Measurements from ENCODE around the gene HSPA13. TPM values are rescaled to one million over a fixed set of nuclear protein-coding genes. Genes with fewer than 3 reads are reported as not detected.

Gene HSPA13
- total and polyA plus RNA-seq, 2 experiments from 2014 or later, result 17.7 to 39.0 TPM

DNA sequence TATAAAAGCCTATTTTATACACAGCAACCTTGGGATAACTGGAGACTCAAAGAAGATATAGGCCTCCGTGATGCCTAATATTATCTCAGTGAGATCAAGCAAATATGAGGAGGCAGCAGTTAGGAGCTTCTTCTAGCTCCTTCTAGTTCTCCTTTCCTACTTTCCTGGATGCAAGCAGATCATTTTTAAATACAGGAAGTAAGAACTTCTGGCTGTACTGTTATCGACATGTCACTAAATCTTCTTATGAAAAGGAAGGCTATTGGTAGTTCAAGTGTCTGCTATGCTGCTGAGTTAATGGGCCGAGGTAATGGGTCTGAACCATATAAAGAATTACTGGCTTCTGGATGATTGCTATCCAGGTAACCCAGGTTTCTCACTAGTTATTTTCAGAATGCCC is 15.9 kb downstream of the HSPA13 start:
- Mint-ChIP-seq H3K27me3 (ENCODE audit: insufficient read depth, low read depth, poor library complexity) (no peaks in the 10 kb centered on the region), H3K4me3 (no peak overlapping the region), H3K36me3 (ENCODE audit: low read depth) (no peaks in the 10 kb centered on the region), H3K27ac (no peak overlapping the region), H3K4me1 (no peaks in the 10 kb centered on the region), H3K9me3 (no peaks in the 10 kb centered on the region)
- ATAC-seq, result no peak
- DNase-seq (ENCODE audit: low spot score), result no peak
- H4K20me1 ChIP-seq (replicated peaks; ENCODE audit: insufficient read depth), result 0 out of 2 replicates have a peak, but pooled peaks cover under 1% of the 10 kb centered on the region
- no peak overlapping the region for H2AFZ ChIP-seq
- H3K27me3 ChIP-seq (ENCODE audit: insufficient read depth), result no peaks in the 10 kb centered on the region
- no peaks in the 10 kb centered on the region for H3F3A ChIP-seq (replicated peaks; ENCODE audit: low read depth)
- no peaks in the 10 kb centered on the region for H3K79me2 ChIP-seq (replicated peaks; ENCODE audit: insufficient read depth)
- no peak overlapping the region for H3K27ac ChIP-seq (ENCODE audit: low read depth)
- TF ChIP-seq ZNF331 (CRISPR knock-in tag; IDR thresholded peaks at IDR 0.05; ENCODE audit: low read depth), result no peak
- no peak for TF ChIP-seq EZH2phosphoT487 (IDR thresholded peaks at IDR 0.05; ENCODE audit: unreplicated experiment)
- TF ChIP-seq, protein P1, sequence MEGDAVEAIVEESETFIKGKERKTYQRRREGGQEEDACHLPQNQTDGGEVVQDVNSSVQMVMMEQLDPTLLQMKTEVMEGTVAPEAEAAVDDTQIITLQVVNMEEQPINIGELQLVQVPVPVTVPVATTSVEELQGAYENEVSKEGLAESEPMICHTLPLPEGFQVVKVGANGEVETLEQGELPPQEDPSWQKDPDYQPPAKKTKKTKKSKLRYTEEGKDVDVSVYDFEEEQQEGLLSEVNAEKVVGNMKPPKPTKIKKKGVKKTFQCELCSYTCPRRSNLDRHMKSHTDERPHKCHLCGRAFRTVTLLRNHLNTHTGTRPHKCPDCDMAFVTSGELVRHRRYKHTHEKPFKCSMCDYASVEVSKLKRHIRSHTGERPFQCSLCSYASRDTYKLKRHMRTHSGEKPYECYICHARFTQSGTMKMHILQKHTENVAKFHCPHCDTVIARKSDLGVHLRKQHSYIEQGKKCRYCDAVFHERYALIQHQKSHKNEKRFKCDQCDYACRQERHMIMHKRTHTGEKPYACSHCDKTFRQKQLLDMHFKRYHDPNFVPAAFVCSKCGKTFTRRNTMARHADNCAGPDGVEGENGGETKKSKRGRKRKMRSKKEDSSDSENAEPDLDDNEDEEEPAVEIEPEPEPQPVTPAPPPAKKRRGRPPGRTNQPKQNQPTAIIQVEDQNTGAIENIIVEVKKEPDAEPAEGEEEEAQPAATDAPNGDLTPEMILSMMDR (conservative IDR thresholded peaks at IDR 0.05; ENCODE audit: low read depth in 2 of 2), result no peak
- TF ChIP-seq, protein P2, sequence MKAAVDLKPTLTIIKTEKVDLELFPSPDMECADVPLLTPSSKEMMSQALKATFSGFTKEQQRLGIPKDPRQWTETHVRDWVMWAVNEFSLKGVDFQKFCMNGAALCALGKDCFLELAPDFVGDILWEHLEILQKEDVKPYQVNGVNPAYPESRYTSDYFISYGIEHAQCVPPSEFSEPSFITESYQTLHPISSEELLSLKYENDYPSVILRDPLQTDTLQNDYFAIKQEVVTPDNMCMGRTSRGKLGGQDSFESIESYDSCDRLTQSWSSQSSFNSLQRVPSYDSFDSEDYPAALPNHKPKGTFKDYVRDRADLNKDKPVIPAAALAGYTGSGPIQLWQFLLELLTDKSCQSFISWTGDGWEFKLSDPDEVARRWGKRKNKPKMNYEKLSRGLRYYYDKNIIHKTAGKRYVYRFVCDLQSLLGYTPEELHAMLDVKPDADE (IDR thresholded peaks at IDR 0.05), result no peak
- H3K36me3 ChIP-seq (ENCODE audit: insufficient read depth), result no peaks in the 10 kb centered on the region
- H3K4me1 ChIP-seq (ENCODE audit: insufficient read depth), result no peaks in the 10 kb centered on the region
- no peaks in the 10 kb centered on the region for H3K9me2 ChIP-seq (ENCODE audit: insufficient read depth)
- H3K4me2 ChIP-seq, result no peak overlapping the region
- H3K4me3 ChIP-seq, result no peak overlapping the region

DNA sequence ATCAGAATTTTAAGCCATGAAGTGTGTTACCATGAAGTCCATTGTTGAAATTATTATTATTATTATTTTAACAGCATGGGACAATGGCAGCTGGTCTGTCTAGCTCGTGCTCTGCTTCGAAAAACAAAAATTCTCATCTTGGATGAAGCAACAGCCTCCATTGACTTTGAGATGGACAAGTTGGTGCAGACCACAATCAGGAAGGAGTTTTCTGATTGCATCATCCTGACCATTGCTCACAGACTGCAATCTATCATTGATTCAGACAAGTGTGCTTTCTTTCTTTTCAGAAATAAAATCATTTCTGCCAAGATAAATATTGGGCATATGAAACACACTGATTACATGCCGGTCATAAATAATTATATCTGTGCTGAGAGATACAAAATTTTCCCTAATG is 21.0 kb downstream of the HSPA13 start:
- Histone ChIP-seq H3K9me2 (ENCODE audit: insufficient read depth) (no peaks in the 10 kb centered on the region), H3K4me3 (no peak overlapping the region), H3K27ac (ENCODE audit: low read depth) (no peak overlapping the region), H3K36me3 (ENCODE audit: insufficient read depth) (no peaks in the 10 kb centered on the region), H4K20me1 (replicated peaks; ENCODE audit: insufficient read depth) (no peaks in the 10 kb centered on the region), H3F3A (replicated peaks; ENCODE audit: low read depth) (no peaks in the 10 kb centered on the region), H3K79me2 (replicated peaks; ENCODE audit: insufficient read depth) (no peaks in the 10 kb centered on the region), H3K27me3 (ENCODE audit: insufficient read depth) (no peaks in the 10 kb centered on the region), H3K4me1 (ENCODE audit: insufficient read depth) (no peaks in the 10 kb centered on the region), H2AFZ (no peak overlapping the region), H3K4me2 (no peak overlapping the region)
- TF ChIP-seq EZH2 (IDR thresholded peaks at IDR 0.05; ENCODE audit: low read depth, unreplicated experiment), result no peak
- TF ChIP-seq ZNF331 (CRISPR knock-in tag; IDR thresholded peaks at IDR 0.05; ENCODE audit: low read depth), result no peak
- TF ChIP-seq, protein P3, sequence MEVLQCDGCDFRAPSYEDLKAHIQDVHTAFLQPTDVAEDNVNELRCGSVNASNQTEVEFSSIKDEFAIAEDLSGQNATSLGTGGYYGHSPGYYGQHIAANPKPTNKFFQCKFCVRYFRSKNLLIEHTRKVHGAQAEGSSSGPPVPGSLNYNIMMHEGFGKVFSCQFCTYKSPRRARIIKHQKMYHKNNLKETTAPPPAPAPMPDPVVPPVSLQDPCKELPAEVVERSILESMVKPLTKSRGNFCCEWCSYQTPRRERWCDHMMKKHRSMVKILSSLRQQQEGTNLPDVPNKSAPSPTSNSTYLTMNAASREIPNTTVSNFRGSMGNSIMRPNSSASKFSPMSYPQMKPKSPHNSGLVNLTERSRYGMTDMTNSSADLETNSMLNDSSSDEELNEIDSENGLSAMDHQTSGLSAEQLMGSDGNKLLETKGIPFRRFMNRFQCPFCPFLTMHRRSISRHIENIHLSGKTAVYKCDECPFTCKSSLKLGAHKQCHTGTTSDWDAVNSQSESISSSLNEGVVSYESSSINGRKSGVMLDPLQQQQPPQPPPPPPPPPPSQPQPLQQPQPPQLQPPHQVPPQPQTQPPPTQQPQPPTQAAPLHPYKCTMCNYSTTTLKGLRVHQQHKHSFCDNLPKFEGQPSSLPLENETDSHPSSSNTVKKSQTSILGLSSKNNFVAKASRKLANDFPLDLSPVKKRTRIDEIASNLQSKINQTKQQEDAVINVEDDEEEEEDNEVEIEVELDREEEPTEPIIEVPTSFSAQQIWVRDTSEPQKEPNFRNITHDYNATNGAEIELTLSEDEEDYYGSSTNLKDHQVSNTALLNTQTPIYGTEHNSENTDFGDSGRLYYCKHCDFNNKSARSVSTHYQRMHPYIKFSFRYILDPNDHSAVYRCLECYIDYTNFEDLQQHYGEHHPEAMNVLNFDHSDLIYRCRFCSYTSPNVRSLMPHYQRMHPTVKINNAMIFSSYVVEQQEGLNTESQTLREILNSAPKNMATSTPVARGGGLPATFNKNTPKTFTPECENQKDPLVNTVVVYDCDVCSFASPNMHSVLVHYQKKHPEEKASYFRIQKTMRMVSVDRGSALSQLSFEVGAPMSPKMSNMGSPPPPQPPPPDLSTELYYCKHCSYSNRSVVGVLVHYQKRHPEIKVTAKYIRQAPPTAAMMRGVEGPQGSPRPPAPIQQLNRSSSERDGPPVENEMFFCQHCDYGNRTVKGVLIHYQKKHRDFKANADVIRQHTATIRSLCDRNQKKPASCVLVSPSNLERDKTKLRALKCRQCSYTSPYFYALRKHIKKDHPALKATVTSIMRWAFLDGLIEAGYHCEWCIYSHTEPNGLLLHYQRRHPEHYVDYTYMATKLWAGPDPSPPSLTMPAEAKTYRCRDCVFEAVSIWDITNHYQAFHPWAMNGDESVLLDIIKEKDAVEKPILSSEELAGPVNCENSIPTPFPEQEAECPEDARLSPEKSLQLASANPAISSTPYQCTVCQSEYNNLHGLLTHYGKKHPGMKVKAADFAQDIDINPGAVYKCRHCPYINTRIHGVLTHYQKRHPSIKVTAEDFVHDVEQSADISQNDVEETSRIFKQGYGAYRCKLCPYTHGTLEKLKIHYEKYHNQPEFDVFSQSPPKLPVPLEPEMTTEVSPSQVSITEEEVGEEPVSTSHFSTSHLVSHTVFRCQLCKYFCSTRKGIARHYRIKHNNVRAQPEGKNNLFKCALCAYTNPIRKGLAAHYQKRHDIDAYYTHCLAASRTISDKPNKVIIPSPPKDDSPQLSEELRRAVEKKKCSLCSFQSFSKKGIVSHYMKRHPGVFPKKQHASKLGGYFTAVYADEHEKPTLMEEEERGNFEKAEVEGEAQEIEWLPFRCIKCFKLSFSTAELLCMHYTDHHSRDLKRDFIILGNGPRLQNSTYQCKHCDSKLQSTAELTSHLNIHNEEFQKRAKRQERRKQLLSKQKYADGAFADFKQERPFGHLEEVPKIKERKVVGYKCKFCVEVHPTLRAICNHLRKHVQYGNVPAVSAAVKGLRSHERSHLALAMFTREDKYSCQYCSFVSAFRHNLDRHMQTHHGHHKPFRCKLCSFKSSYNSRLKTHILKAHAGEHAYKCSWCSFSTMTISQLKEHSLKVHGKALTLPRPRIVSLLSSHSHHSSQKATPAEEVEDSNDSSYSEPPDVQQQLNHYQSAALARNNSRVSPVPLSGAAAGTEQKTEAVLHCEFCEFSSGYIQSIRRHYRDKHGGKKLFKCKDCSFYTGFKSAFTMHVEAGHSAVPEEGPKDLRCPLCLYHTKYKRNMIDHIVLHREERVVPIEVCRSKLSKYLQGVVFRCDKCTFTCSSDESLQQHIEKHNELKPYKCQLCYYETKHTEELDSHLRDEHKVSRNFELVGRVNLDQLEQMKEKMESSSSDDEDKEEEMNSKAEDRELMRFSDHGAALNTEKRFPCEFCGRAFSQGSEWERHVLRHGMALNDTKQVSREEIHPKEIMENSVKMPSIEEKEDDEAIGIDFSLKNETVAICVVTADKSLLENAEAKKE (CRISPR knock-in tag; IDR thresholded peaks at IDR 0.05), result no peak
- TF ChIP-seq, protein P1 (conservative IDR thresholded peaks at IDR 0.05; ENCODE audit: low read depth in 2 of 2), result no peak
- TF ChIP-seq CREB1 (CRISPR knock-in tag; IDR thresholded peaks at IDR 0.05; ENCODE audit: low read depth), result no peak
- no peak for TF ChIP-seq EZH2phosphoT487 (IDR thresholded peaks at IDR 0.05; ENCODE audit: unreplicated experiment)
- TF ChIP-seq NANOG (IDR thresholded peaks at IDR 0.05; ENCODE audit: borderline replicate concordance), result no peak
- Mint-ChIP-seq H3K27me3 (ENCODE audit: insufficient read depth, low read depth, poor library complexity) (no peaks in the 10 kb centered on the region), H3K27ac (no peak overlapping the region), H3K4me1 (no peaks in the 10 kb centered on the region), H3K36me3 (ENCODE audit: low read depth) (no peaks in the 10 kb centered on the region), H3K9me3 (no peaks in the 10 kb centered on the region), H3K4me3 (no peak overlapping the region)
- no peak for DNase-seq (ENCODE audit: low spot score)
- no peak for ATAC-seq
